Activated CD8-positive, alpha-beta memory T cell treated with anti-CD3 and anti-CD28 coated beads for 1 hour (primary cell): ENCODE results near the gene NFKBIZ.
"Not testable (repeated sequence)": the region's sequence is repeated elsewhere in the genome, so short reads cannot be mapped to it uniquely, and the experiment has no call there.

Experiments used
- DNase-seq, 2 donors: peaks; one replicate each; pipeline ENCODE4 v3.0.0-alpha.2; 2020; ENCODE audit warnings: low read depth in 1 of 2; ENCODE audit errors: extremely low read depth in 1 of 2

The NFKBIZ gene

GRCh38 chr3:101905573-101905972 is 56.3 kb downstream of the NFKBIZ start:
- not testable (repeated sequence) for DNase-seq
